GM18520 (cell line): Measurements from ENCODE around the gene SLAMF7.
"Not testable (repeated sequence)": the region's sequence is repeated elsewhere in the genome, so short reads cannot be mapped to it uniquely, and the experiment has no call there.

Source experiments
- ATAC-seq: cut with Tn5 transposase; IDR thresholded peaks from one replicate; pipeline ENCODE4 v1.9.1; 2021; ENCODE audit not compliant: unreplicated experiment

The SLAMF7 gene, protein sequence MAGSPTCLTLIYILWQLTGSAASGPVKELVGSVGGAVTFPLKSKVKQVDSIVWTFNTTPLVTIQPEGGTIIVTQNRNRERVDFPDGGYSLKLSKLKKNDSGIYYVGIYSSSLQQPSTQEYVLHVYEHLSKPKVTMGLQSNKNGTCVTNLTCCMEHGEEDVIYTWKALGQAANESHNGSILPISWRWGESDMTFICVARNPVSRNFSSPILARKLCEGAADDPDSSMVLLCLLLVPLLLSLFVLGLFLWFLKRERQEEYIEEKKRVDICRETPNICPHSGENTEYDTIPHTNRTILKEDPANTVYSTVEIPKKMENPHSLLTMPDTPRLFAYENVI

GRCh38 chr1:160739098-160739511 is at the start of gene SLAMF7:
SLAMF7 (plus strand) TSS chr1:160739247; CDS start chr1:160739302, 55 bp downstream.
- peak; percentile 31 for ATAC-seq

DNA sequence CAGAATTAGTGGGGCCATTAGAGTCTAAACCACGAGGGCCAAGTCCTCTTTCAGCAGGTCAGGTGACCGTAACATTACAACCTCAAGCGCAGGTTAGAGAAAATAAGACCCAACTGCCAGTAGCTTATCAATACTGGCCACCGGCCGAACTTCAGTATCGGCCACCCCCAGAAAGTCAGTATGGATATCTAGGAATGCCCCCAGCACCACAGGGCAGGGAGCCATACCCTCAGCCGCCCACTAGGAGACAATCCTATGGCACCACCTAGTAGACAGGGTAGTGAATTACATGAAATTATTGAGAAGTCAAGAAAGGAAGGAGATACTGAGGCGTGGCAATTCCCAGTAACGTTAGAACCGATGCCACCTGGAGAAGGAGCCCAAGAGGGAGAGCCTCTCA is 46.7 kb upstream of the SLAMF7 start:
- ATAC-seq: not testable (repeated sequence)

GRCh38 chr1:160702100-160702499 is 36.9 kb upstream of the SLAMF7 start:
- no peak for ATAC-seq

DNA sequence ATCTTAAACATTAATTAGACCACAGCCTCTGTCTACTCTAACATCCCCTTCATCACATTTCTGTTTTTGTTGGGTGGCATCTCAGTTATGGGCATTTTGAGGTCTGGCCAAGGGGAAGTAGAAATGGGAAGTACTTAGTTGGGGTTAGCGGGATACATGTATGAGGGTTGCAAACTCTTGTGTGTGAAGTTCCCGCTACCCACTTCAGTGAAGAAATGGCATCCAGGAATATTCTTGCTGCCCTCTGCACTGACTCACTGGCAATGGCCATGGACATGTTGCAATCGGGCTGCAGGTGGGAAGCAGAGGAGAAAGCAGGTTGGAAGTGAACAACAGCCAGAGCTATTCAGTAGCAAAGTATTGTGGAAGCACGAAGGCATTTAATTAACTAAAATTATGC is 34.8 kb upstream of the SLAMF7 start:
- ATAC-seq: no peak

- ATAC-seq: not testable (repeated sequence)
Observed at GRCh38 chr1:160705212-160705621, 33.8 kb upstream of the SLAMF7 start.

DNA sequence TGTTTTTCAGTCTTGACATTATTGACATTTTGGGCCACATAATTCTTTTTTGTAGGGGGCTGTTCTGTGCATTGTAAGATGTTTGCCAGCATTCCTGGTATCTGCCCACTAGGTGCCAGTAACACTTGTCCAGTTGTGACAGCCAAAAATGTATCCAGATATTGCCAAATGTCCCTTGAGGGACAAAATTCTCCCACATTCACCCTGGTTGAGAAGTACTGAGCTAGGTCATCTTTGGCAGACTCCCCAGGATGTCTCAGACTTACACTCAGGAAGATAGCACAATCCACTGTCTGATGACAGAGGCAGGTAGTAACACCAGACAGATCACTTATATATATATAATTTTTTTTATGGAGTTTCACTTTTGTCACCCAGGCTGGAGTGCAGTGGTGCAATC is 33.3 kb upstream of the SLAMF7 start:
- no peak for ATAC-seq

GRCh38 chr1:160706526-160707235 is 32.4 kb upstream of the SLAMF7 start:
- no peak for ATAC-seq

GRCh38 chr1:160707236-160708064 is 31.6 kb upstream of the SLAMF7 start:
- no peak for ATAC-seq

DNA sequence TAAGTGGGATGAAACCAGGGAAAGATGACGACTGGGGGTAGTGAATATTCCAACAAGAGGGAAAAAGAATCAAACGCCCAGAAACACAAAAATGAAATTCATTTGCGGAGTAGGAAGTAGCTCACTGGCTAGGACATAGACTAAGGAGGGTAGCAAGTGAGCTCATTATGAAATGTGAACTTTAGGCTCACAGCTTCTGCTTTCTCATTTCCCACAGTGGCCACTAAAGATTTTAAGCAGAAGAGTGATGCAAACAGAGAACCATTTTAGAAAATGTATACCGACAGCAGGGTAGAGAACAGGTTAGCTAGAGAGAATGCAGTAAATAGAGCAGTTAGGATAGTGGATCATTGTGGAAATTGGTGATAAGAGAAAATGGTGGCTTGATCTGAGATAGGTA is 30.9 kb upstream of the SLAMF7 start:
- no peak for ATAC-seq

DNA sequence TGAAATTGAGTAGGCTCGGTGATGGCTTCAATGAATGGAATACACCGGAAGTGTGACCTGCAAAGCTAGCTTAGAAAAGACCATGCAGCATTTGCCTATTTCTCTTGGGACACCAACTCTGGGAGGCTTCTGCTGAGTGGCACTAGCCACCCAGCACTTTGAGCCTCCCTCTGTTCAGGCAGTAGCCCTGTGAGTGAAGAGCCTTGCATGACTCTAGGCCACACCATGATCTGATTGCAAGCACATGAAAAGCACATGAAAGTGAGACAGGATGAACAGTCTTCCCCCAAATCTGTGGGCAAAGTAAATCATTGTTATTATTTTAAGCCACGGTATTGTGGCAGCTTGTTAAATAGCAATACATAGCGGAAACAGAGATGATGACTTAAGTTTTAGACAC is 30.2 kb upstream of the SLAMF7 start:
- ATAC-seq: no peak

DNA sequence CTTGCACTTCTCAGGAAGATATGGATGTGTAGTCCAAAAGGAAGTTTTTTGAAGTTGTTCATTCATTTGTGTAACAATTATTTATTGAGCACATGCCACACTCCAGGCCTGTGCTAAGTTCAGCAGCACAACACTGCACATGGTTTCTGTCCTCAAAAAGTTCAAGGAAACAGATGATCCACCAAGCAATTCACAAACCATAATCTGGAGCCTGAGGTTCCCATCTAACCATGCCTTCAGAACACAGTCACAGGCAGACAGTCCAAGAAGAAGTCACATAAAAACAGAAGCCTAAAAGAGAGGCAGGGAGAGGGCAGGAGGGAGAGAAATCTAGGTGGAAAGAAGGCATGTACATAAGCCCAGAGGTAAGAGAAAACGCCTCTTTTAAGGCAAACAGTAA is 29.3 kb upstream of the SLAMF7 start:
- no peak for ATAC-seq

DNA sequence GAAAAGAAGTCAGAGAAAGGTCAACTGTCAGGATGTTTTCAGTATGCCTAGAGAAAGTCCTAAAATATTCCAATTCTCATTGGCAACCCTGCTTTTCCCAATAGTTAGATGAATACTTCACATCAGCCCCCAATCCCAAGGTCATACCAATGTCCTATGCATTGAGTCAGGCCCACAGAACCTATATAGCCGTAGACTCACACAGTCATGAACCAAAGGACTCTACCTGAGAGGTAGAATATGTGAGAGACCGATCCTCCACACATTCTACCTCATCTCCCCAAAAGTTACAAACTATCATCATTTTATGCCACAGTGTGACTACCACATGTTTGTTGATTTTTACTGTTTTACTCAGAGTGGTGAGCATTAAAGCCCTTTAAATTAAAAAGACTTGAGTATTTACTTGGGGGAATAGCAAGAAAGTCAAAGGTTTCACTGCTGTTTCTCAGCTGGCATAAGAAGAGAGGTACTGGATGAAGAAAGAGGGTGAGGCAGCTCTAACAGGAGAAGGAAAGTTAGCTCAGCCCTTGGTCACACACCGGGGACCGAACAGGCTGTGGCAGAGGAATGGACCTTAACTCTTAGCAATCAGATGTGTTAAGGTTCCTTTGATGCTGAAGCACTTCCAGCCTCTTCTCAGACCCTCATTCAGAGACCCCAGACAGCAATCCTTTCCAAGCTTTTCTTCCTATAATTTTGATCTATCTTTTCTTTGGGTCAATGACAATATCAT is 28.4 kb upstream of the SLAMF7 start:
- ATAC-seq: no peak

DNA sequence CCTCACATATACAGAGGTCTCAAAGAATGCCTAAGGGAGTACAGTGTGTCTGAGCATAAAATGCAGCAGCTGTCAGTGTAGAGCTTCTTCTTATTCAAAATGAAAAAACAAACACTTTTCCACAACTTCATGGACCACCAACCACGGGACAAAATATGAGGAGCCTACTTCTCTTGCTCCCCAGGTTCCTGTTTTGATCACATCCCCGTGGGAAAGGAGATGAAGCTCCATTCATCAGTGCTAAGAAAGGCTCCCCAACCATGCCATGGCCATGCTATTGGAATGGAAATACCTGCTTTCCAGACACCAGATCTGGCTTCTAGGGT is 27.8 kb upstream of the SLAMF7 start:
- no peak for ATAC-seq

DNA sequence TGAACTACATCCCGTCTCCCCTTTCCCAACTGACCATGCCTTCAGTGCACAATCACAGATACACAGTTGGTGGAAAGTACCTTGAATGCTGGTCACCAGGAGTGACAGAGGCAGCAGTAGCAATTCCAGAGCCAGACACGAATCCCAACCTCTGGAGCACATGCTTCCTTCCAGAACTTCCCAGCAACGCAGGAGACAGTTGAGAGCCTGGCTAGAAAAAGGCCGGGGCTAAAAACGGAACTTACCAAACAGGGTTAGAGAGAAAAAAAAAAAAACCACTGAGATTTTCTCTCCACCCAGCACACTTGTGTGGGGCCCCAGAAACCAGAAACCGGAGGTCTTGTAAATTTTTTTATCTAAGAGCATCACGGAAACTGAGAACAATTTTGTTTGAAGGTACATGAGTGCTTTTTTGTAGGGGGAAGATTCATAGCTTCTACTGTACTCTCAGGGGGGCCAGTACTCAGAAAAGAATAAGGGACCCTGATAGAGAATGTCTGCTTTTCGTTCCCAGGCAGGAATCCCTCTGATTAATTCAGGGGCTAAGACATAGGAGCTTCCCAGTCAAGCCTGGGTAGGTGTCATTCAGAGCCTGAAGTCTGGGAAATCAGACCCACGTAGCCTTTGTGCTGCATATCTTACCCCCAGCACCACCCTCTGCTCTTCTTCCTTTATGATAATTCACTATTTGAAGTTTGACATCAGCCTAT is 27.3 kb upstream of the SLAMF7 start, which contains the start of gene CD48:
Gene CD48 (minus strand): TSS at position 221 of the 710 bp plus-strand sequence. CDS start 59 bp downstream, at position 162.
- peak; percentile 27 for ATAC-seq

GRCh38 chr1:160712525-160713080 is 26.4 kb upstream of the SLAMF7 start:
- peak; percentile 31 for ATAC-seq

- ATAC-seq: no peak
Observed at GRCh38 chr1:160713161-160713560, 25.9 kb upstream of the SLAMF7 start.

- not testable (repeated sequence) for ATAC-seq
Observed at GRCh38 chr1:160714034-160714648, 24.9 kb upstream of the SLAMF7 start.

DNA sequence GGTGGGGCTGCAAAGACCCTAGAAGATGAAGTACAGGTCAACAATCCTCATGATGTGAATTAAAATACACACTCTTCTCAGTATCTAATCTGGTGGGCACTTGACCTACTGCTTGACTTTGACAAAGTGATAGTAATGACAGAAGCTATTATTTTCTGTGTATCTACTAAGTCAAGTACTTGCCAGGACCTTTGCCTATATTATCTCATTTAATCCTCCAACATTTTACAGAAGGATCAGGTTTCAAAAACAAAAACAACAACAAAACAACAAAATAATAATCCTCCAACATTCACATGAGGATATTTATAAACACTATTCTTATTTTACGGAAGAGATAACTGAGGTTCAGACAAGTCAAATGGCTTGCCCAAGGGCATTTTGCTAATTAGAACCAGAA is 23.0 kb upstream of the SLAMF7 start:
- ATAC-seq: no peak

DNA sequence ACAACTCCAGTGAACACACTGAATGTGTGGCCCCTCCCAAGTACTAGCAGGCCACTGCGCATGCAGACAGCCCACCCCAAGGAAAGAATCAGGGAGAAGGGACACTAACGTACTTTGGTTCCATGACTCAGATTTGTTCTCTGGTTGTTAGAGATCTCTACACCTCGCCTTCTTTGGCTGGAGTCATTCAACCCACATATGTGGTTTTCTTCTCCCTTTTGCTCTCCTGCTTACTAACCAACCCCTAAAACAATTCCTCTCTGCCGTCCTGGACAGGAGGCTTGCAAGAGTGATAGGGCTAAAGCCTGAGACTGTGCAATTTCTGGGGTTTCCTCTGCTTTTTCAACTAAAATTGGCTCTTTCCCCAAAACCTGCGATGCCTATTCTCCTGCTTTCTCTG is 21.7 kb upstream of the SLAMF7 start:
- no peak for ATAC-seq

DNA sequence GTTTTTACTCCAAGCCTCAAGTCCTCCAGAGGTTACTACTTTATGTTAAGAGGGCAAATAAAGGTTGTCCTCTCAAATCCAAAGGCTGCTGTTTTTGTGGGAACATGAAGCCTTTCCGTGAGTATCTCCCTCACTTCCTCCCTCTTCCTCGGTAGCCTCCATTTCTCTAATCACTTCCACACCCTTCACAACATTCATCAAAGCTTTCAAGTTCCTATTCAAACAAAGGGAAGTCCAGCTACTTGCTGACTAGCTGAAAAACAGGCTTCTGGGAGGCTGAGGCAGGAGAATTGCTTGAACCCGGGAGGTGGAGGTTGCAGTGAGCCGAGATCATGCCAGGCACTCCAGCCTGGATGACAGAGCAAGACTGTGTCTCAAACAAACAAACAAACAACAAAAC is 20.8 kb upstream of the SLAMF7 start:
- ATAC-seq: no peak
